Fibroblast of lung (primary cell): Measurements from ENCODE around the gene ATG5. TPM values are rescaled to one million over a fixed set of nuclear protein-coding genes. Genes with fewer than 3 reads are reported as not detected.
"Not testable (repeated sequence)": the region's sequence is repeated elsewhere in the genome, so short reads cannot be mapped to it uniquely, and the experiment has no call there.

Experiments used
- DNase-seq, 2 donors: peaks; one replicate each; pipeline versions ENCODE4 v3.0.0 to v3.0.0-alpha.2; 2010; ENCODE audit warnings: low read depth in 2 of 2
- H2AFZ ChIP-seq: 2 replicates; pipeline ENCODE4 v1.5.1; 2012; ENCODE audit warnings: low read length, control low read depth, inconsistent platforms
- H3K27ac ChIP-seq: 2 replicates; pipeline ENCODE4 v1.5.1; 2011; ENCODE audit warnings: low read length, control low read depth; ENCODE audit not compliant: insufficient read depth
- H3K27me3 ChIP-seq: 2 replicates; pipeline ENCODE4 v1.5.1; 2011; ENCODE audit warnings: mild to moderate bottlenecking, low read length; ENCODE audit not compliant: control insufficient read depth, insufficient read depth
- H3K36me3 ChIP-seq: 2 replicates; pipeline ENCODE4 v1.5.1; 2011; ENCODE audit warnings: low read length; ENCODE audit not compliant: control insufficient read depth, insufficient read depth
- H3K4me1 ChIP-seq: 2 replicates; pipeline ENCODE4 v1.5.1; 2011; ENCODE audit warnings: low read length; ENCODE audit not compliant: control insufficient read depth, insufficient read depth; ENCODE audit errors: extremely low read depth
- H3K4me2 ChIP-seq: 2 replicates; pipeline ENCODE4 v1.5.1; 2011; ENCODE audit warnings: low read length, control low read depth; ENCODE audit not compliant: insufficient read depth; ENCODE audit errors: extremely low read depth
- H3K4me3 ChIP-seq, 4 experiments: fragments of 200-600 bp in 1 of 4; sonication (generic) in 1 of 4; replicated peaks in 1 of 4; 2 replicates each; pipeline ENCODE4 v1.5.1; 2011 to 2016; ENCODE audit warnings: low read length in 4 of 4, low read depth in 3 of 4, mild to moderate bottlenecking in 3 of 4, control low read depth in 2 of 4, inconsistent platforms in 1 of 4, mixed read lengths in 1 of 4; ENCODE audit not compliant: insufficient read depth in 1 of 4; ENCODE audit errors: control extremely low read depth in 1 of 4
- H3K79me2 ChIP-seq: 2 replicates; pipeline ENCODE4 v1.5.1; 2012; ENCODE audit warnings: mild to moderate bottlenecking, low read length, inconsistent platforms; ENCODE audit not compliant: control insufficient read depth, insufficient read depth
- H3K9ac ChIP-seq: 2 replicates; pipeline ENCODE4 v1.5.1; 2011; ENCODE audit warnings: mild to moderate bottlenecking, low read length, control low read depth; ENCODE audit not compliant: insufficient read depth
- H3K9me3 ChIP-seq: 2 replicates; pipeline ENCODE4 v1.5.1; 2012; ENCODE audit warnings: low read depth, low read length; ENCODE audit not compliant: control insufficient read depth, insufficient read depth
- H4K20me1 ChIP-seq: 2 replicates; pipeline ENCODE4 v1.5.1; 2011; ENCODE audit warnings: low read length; ENCODE audit not compliant: control insufficient read depth, insufficient read depth; ENCODE audit errors: extremely low read depth
- EZH2 ChIP-seq: IDR thresholded peaks from 2 replicates; pipeline ENCODE4 v1.5.1; 2012; ENCODE audit warnings: low read length, control low read depth, mild to moderate bottlenecking; ENCODE audit errors: missing control alignments
- polyA plus RNA-seq, 2 donors: library from polyadenylated mRNA; depleted of rRNA in 1 of 2; stranded (reverse) in 1 of 2; unstranded in 1 of 2; fragments of >200 nt; gene quantifications; 2 replicates each; pipeline ENCODE4 v1.2.1, GENCODE V29; 2011 to 2012; ENCODE audit warnings: missing spikeins in 1 of 2
- total RNA-seq: library from RNA; depleted of rRNA; stranded (reverse); fragments of >200 nt; gene quantifications from 2 replicates; pipeline ENCODE4 v1.2.1, GENCODE V29; 2014
- TF ChIP-seq, protein P1 (sequence below), 2 donors: IDR thresholded peaks in 1 of 2; conservative IDR thresholded peaks in 1 of 2; 1 replicate in 1 of 2; 2 replicates in 1 of 2; pipeline ENCODE4 v1.5.1; 2011 to 2012; ENCODE audit warnings: low read length in 2 of 2, control low read depth in 1 of 2, inconsistent platforms in 1 of 2, low read depth in 1 of 2, mild to moderate bottlenecking in 1 of 2

Gene ATG5
- total and polyA plus RNA-seq, 2 donors (not counting 1 experiment from before 2014, with no cell fraction given): 38.6 to 64.7 TPM

DNA sequence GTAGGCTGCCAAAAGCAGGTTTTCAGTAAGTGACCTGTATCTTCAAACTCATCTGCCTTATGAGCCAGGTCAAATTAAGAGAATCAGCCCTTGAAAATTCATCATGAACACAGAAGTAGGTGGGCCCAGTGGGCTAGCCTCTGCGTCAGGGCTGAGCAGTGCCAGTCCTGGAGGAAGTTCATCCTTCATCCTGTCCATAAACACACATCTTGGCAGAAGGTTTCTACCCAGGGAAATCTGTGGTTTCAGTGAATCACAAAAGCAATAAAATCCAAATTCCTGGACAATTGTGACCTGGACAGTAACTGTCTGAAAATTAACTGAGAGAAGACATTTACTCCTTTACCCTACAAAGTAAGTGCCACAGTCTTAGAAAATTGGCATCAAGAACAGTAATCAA lies 72.4 kb downstream of the ATG5 start:
- peak; percentile 57 to 95 for DNase-seq
- H2AFZ ChIP-seq: no peak overlapping the region
- H3K27me3 ChIP-seq: no peaks in the 10 kb centered on the region
- no peaks in the 10 kb centered on the region for H3K9me3 ChIP-seq
- TF ChIP-seq, protein P1, sequence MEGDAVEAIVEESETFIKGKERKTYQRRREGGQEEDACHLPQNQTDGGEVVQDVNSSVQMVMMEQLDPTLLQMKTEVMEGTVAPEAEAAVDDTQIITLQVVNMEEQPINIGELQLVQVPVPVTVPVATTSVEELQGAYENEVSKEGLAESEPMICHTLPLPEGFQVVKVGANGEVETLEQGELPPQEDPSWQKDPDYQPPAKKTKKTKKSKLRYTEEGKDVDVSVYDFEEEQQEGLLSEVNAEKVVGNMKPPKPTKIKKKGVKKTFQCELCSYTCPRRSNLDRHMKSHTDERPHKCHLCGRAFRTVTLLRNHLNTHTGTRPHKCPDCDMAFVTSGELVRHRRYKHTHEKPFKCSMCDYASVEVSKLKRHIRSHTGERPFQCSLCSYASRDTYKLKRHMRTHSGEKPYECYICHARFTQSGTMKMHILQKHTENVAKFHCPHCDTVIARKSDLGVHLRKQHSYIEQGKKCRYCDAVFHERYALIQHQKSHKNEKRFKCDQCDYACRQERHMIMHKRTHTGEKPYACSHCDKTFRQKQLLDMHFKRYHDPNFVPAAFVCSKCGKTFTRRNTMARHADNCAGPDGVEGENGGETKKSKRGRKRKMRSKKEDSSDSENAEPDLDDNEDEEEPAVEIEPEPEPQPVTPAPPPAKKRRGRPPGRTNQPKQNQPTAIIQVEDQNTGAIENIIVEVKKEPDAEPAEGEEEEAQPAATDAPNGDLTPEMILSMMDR (conservative IDR thresholded peaks at IDR 0.05 in 1 of 2, IDR thresholded peaks at IDR 0.05 in 1 of 2; ENCODE audit: low read depth in 1 of 2, low read length in 2 of 2): no peak
- no peak for TF ChIP-seq EZH2
- H3K27ac ChIP-seq: no peak overlapping the region
- no peak overlapping the region for H3K9ac ChIP-seq
- H3K36me3 ChIP-seq: no peaks in the 10 kb centered on the region
- H4K20me1 ChIP-seq: peaks cover 3% of the 10 kb centered on the region
- H3K4me1 ChIP-seq: no peaks in the 10 kb centered on the region
- H3K4me3 ChIP-seq: no peak overlapping the region
- H3K79me2 ChIP-seq: no peaks in the 10 kb centered on the region
- no peak overlapping the region for H3K4me2 ChIP-seq

DNA sequence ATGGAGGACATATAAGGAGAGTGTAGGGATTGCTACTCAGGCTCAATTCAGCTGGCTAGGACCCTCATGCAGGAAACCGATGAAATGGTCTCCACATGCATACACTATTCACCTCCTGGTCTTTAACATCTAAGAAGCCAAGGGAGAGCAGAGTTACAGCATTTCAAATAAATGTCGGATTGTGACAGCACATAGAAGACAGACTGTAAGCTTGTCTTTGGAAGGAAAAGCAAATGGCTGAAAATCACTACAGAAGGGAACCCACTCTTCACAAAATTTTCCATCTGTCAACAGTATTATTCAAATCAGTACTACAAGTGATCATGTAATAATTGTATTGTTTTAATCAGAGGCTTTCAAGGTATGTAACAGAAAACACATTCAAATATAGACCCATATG lies 72.9 kb downstream of the ATG5 start:
- no peaks in the 10 kb centered on the region for H3K4me1 ChIP-seq
- peaks cover 3% of the 10 kb centered on the region for H4K20me1 ChIP-seq
- no peak overlapping the region for H3K4me2 ChIP-seq

DNA sequence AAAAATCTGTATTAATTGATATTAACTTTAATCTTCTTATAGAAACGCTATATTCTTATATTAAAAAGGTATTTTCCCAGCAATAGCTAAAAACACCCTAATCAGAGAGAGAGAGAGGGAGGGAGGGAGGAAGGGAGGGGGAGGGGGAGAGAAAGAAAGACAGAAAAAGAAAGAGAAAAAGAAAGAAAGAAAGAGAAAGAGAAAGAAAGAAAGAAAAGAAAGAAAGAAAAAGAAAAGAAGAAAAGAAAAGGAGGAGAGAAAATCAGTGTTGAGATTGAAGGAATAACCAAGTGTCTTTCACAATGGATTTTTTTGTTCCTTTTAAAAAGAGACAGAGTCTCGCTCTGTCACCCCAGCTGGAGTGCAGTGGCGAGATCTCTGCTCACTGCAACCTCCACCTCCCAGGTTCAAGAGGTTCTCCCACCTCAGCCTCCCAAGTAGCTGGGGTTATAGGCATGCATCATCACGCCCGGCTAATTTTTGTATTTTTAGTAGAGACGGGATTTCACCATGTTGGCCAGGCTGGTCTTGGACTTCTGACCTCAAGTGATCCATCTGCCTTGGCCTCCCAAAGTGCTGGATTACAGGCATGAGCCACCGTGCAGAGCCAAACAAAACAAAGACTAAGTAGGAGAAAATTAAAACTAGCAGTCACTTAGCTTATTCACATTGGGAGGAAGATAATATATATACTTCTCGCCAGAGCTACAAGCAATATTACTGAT lies 73.9 kb downstream of the ATG5 start:
- H3K9me3 ChIP-seq, H3K4me3 ChIP-seq, H3K4me1 ChIP-seq, H3K79me2 ChIP-seq, H3K9ac ChIP-seq, H4K20me1 ChIP-seq, H3K4me2 ChIP-seq, H3K36me3 ChIP-seq, H2AFZ ChIP-seq, H3K27me3 ChIP-seq, H3K27ac ChIP-seq: not testable (repeated sequence)
- DNase-seq: peak; percentile 73 to 82

More for the DNA sequence above, 72.9 kb downstream of the ATG5 start:
- Histone ChIP-seq H3K79me2 (no peaks in the 10 kb centered on the region), H3K27me3 (no peaks in the 10 kb centered on the region), H2AFZ (no peak overlapping the region), H3K27ac (no peak overlapping the region), H3K9me3 (no peaks in the 10 kb centered on the region), H3K36me3 (no peaks in the 10 kb centered on the region), H3K9ac (no peak overlapping the region), H3K4me3 (no peak overlapping the region)
- TF ChIP-seq EZH2: no peak
- TF ChIP-seq, protein P1 (conservative IDR thresholded peaks at IDR 0.05 in 1 of 2, IDR thresholded peaks at IDR 0.05 in 1 of 2; ENCODE audit: low read depth in 1 of 2, low read length in 2 of 2): no peak
- peak in 1 of 2 donors; percentile 17 for DNase-seq
